Loucy (cell line): ENCODE data around the gene VWC2L.

ENCODE experiments used
- H2AFZ ChIP-seq: fragments of 200-600 bp; sonication (generic); 2 replicates; pipeline ENCODE4 v1.6.0; 2016; ENCODE audit warnings: antibody characterized with exemption, mild to moderate bottlenecking, low read length, moderate library complexity
- H3F3A ChIP-seq: fragments of 200-600 bp; 2 replicates; pipeline ENCODE4 v1.6.0; 2016; ENCODE audit warnings: antibody characterized with exemption, low read depth, mild to moderate bottlenecking
- H3K27me3 ChIP-seq: fragments of 200-600 bp; sonication (generic); 2 replicates; pipeline ENCODE4 v1.6.1; 2014; ENCODE audit warnings: low read length, mild to moderate bottlenecking; ENCODE audit not compliant: insufficient read depth, poor library complexity, severe bottlenecking
- H3K36me3 ChIP-seq: fragments of 200-600 bp; sonication (generic); 2 replicates; pipeline ENCODE4 v1.6.1; 2016; ENCODE audit warnings: low read length; ENCODE audit not compliant: insufficient read depth
- H3K4me1 ChIP-seq: fragments of 200-600 bp; sonication (generic); 2 replicates; pipeline ENCODE4 v1.5.1; 2014; ENCODE audit warnings: low read length, mild to moderate bottlenecking; ENCODE audit not compliant: insufficient read depth, poor library complexity, severe bottlenecking
- H3K4me2 ChIP-seq: fragments of 200-600 bp; sonication (generic); 2 replicates; pipeline ENCODE4 v1.6.0; 2014; ENCODE audit warnings: antibody characterized with exemption, low read length, low read depth, mild to moderate bottlenecking; ENCODE audit not compliant: poor library complexity, severe bottlenecking
- H3K4me3 ChIP-seq: fragments of 200-600 bp; sonication (generic); 2 replicates; pipeline ENCODE4 v1.5.1; 2014; ENCODE audit warnings: low read length, mild to moderate bottlenecking, mixed read lengths; ENCODE audit not compliant: poor library complexity, severe bottlenecking
- H3K79me2 ChIP-seq: fragments of 200-600 bp; sonication (generic); 2 replicates; pipeline ENCODE4 v1.6.1; 2014; ENCODE audit warnings: low read length; ENCODE audit not compliant: insufficient read depth
- H3K9ac ChIP-seq: fragments of 200-600 bp; sonication (generic); 2 replicates; pipeline ENCODE4 v1.6.0; 2014; ENCODE audit warnings: mild to moderate bottlenecking, low read depth, low read length, moderate library complexity; ENCODE audit not compliant: poor library complexity, severe bottlenecking
- H3K9me2 ChIP-seq: fragments of 200-600 bp; sonication (generic); replicated peaks from 2 replicates; pipeline ENCODE4 v1.6.1; 2016; ENCODE audit warnings: low read depth, low read length, mixed read lengths
- H3K9me3 ChIP-seq: fragments of 200-600 bp; sonication (generic); 2 replicates; pipeline ENCODE4 v1.6.1; 2014; ENCODE audit warnings: mild to moderate bottlenecking, antibody characterized with exemption, low read length, low read depth; ENCODE audit not compliant: insufficient read depth
- H4K20me1 ChIP-seq: fragments of 200-600 bp; sonication (generic); 2 replicates; pipeline ENCODE4 v1.6.0; 2014; ENCODE audit warnings: antibody characterized with exemption, low read length, mild to moderate bottlenecking; ENCODE audit not compliant: insufficient read depth, poor library complexity, severe bottlenecking
- CTCF ChIP-seq: fragments of 200-600 bp; sonication (generic); conservative IDR thresholded peaks from 2 replicates; pipeline ENCODE4 v1.5.1; 2014; ENCODE audit warnings: mild to moderate bottlenecking, antibody characterized with exemption, low read length
- EZH2phosphoT487 ChIP-seq: fragments of 200-600 bp; IDR thresholded peaks from 2 replicates; pipeline ENCODE4 v1.6.1; 2018; ENCODE audit warnings: antibody characterized with exemption, mild to moderate bottlenecking, moderate library complexity, borderline replicate concordance

Gene VWC2L

GRCh38 chr2:214536625-214537024, 125.8 kb downstream of the VWC2L start:
- Histone ChIP-seq H3K79me2 (no peaks in the 10 kb centered on the region), H3K36me3 (no peaks in the 10 kb centered on the region), H4K20me1 (no peaks in the 10 kb centered on the region), H3F3A (no peaks in the 10 kb centered on the region), H3K4me1 (no peaks in the 10 kb centered on the region), H2AFZ (no peak overlapping the region), H3K9me2 (no peaks in the 10 kb centered on the region), H3K9me3 (no peaks in the 10 kb centered on the region), H3K4me2 (no peak overlapping the region), H3K4me3 (no peak overlapping the region), H3K27me3 (no peaks in the 10 kb centered on the region), H3K9ac (no peak overlapping the region)
- TF ChIP-seq EZH2phosphoT487 (no peak), CTCF (no peak)

- TF ChIP-seq EZH2phosphoT487 (no peak), CTCF (no peak)
- Histone ChIP-seq H3K4me2 (no peak overlapping the region), H3K36me3 (no peaks in the 10 kb centered on the region), H3K4me1 (no peaks in the 10 kb centered on the region), H4K20me1 (no peaks in the 10 kb centered on the region), H3K4me3 (no peak overlapping the region), H3K27me3 (no peaks in the 10 kb centered on the region), H3K79me2 (no peaks in the 10 kb centered on the region), H2AFZ (no peak overlapping the region), H3K9me2 (no peaks in the 10 kb centered on the region), H3K9ac (no peak overlapping the region), H3F3A (no peaks in the 10 kb centered on the region), H3K9me3 (no peaks in the 10 kb centered on the region)
These were observed 127.1 kb downstream of the VWC2L start for GRCh38 chr2:214537929-214538328.

GRCh38 chr2:214542295-214542694, 131.4 kb downstream of the VWC2L start:
- no peak overlapping the region for H2AFZ ChIP-seq
- H3K4me2 ChIP-seq, result no peak overlapping the region
- no peaks in the 10 kb centered on the region for H3K36me3 ChIP-seq
- TF ChIP-seq EZH2phosphoT487 (no peak), CTCF (no peak)
- H3K4me1 ChIP-seq, result no peaks in the 10 kb centered on the region
- H4K20me1 ChIP-seq, result no peaks in the 10 kb centered on the region
- H3K9ac ChIP-seq, result no peak overlapping the region
- H3F3A ChIP-seq, result no peaks in the 10 kb centered on the region
- H3K9me3 ChIP-seq, result no peaks in the 10 kb centered on the region
- no peaks in the 10 kb centered on the region for H3K27me3 ChIP-seq
- H3K9me2 ChIP-seq, result no peaks in the 10 kb centered on the region
- H3K4me3 ChIP-seq, result no peak overlapping the region
- H3K79me2 ChIP-seq, result no peaks in the 10 kb centered on the region
